Mesenchymal stem cell (in vitro differentiated cells and primary cell): ENCODE results near the gene C2. TPM values are rescaled to one million over a fixed set of nuclear protein-coding genes. Genes with fewer than 3 reads are reported as not detected.

Source experiments
- DNase-seq: peaks from one replicate; pipeline ENCODE4 v3.0.0-alpha.2; 2013
- H2AFZ ChIP-seq: one replicate; pipeline ENCODE4 v1.6.1; 2013; ENCODE audit warnings: low read depth, mild to moderate bottlenecking, control low read depth, inconsistent platforms, low read length, moderate library complexity
- H2AK5ac ChIP-seq: 2 replicates; pipeline ENCODE4 v1.6.1; 2013; ENCODE audit warnings: low read length, moderate library complexity, mild to moderate bottlenecking, inconsistent platforms; ENCODE audit not compliant: severe bottlenecking
- H2BK120ac ChIP-seq: one replicate; pipeline ENCODE4 v1.6.1; 2013; ENCODE audit warnings: low read depth, mild to moderate bottlenecking, inconsistent platforms, low read length, moderate library complexity
- H2BK12ac ChIP-seq, 2 experiments: one replicate each; pipeline ENCODE4 v1.6.1; 2013; ENCODE audit warnings: inconsistent platforms in 2 of 2, low read length in 2 of 2, mild to moderate bottlenecking in 2 of 2, moderate library complexity in 2 of 2, control low read depth in 1 of 2
- H2BK15ac ChIP-seq: one replicate; pipeline ENCODE4 v1.6.1; 2013; ENCODE audit warnings: mild to moderate bottlenecking, low read depth, inconsistent platforms; ENCODE audit not compliant: poor library complexity, severe bottlenecking
- H2BK5ac ChIP-seq: 2 replicates; pipeline ENCODE4 v1.6.1; 2013; ENCODE audit warnings: low read depth, mild to moderate bottlenecking, low read length, control low read depth, inconsistent platforms; ENCODE audit not compliant: poor library complexity, severe bottlenecking
- H3K14ac ChIP-seq, 2 experiments: one replicate each; pipeline ENCODE4 v1.6.1; 2013; ENCODE audit warnings: inconsistent platforms in 2 of 2, low read length in 2 of 2, control low read depth in 1 of 2, mild to moderate bottlenecking in 1 of 2, moderate library complexity in 1 of 2
- H3K18ac ChIP-seq, 2 experiments: one replicate each; pipeline ENCODE4 v1.6.1; 2013; ENCODE audit warnings: inconsistent platforms in 2 of 2, low read length in 2 of 2, control low read depth in 1 of 2, low read depth in 1 of 2, mild to moderate bottlenecking in 1 of 2
- H3K23ac ChIP-seq, 2 experiments: one replicate each; pipeline ENCODE4 v1.6.1; 2013; ENCODE audit warnings: inconsistent platforms in 2 of 2, low read length in 2 of 2, mild to moderate bottlenecking in 2 of 2, moderate library complexity in 2 of 2, control low read depth in 1 of 2
- H3K27ac ChIP-seq: 2 replicates; pipeline ENCODE4 v1.5.1; 2013; ENCODE audit warnings: mild to moderate bottlenecking, moderate library complexity, low read length, control low read depth, inconsistent platforms; ENCODE audit not compliant: poor library complexity, severe bottlenecking
- H3K27me3 ChIP-seq, 2 experiments: 2 replicates each; pipeline versions ENCODE4 v1.6.1 to v1.7.0; 2013; ENCODE audit warnings: low read length in 2 of 2, mild to moderate bottlenecking in 2 of 2, moderate library complexity in 2 of 2, control low read depth in 1 of 2, inconsistent platforms in 1 of 2; ENCODE audit not compliant: control insufficient read depth in 1 of 2, insufficient read depth in 1 of 2
- H3K36me3 ChIP-seq, 2 experiments: 2 replicates each; pipeline versions ENCODE4 v1.6.1 to v1.7.0; 2013; ENCODE audit warnings: low read length in 2 of 2, control low read depth in 1 of 2, inconsistent platforms in 1 of 2, low read depth in 1 of 2, mild to moderate bottlenecking in 1 of 2; ENCODE audit not compliant: insufficient read depth in 2 of 2, control insufficient read depth in 1 of 2
- H3K4ac ChIP-seq, 2 experiments: one replicate each; pipeline ENCODE4 v1.6.1; 2013; ENCODE audit warnings: inconsistent platforms in 2 of 2, low read length in 2 of 2, mild to moderate bottlenecking in 2 of 2, moderate library complexity in 2 of 2, control low read depth in 1 of 2, low read depth in 1 of 2
- H3K4me1 ChIP-seq: 2 replicates; pipeline ENCODE4 v1.6.1; 2013; ENCODE audit warnings: low read depth, low read length, control low read depth; ENCODE audit not compliant: control insufficient read depth, insufficient read depth
- H3K4me2 ChIP-seq: 2 replicates; pipeline ENCODE4 v1.6.1; 2013; ENCODE audit warnings: low read length, mild to moderate bottlenecking, inconsistent platforms; ENCODE audit not compliant: poor library complexity, severe bottlenecking
- H3K4me3 ChIP-seq, 2 experiments: 2 replicates each; pipeline versions ENCODE4 v1.5.1 to v1.7.0; 2013; ENCODE audit warnings: low read length in 2 of 2, mild to moderate bottlenecking in 2 of 2, control low read depth in 1 of 2, low read depth in 1 of 2; ENCODE audit not compliant: insufficient read depth in 1 of 2
- H3K79me1 ChIP-seq: replicated peaks from 2 replicates; pipeline ENCODE4 v1.6.1; 2013; ENCODE audit warnings: mild to moderate bottlenecking, control low read depth, low read length, inconsistent platforms; ENCODE audit not compliant: poor library complexity, severe bottlenecking
- H3K9ac ChIP-seq: 2 replicates; pipeline ENCODE4 v1.7.0; 2013; ENCODE audit warnings: mild to moderate bottlenecking, low read length, moderate library complexity
- H3K9me3 ChIP-seq: 2 replicates; pipeline ENCODE4 v1.7.0; 2013; ENCODE audit warnings: mild to moderate bottlenecking, low read length; ENCODE audit not compliant: control insufficient read depth
- H4K8ac ChIP-seq: one replicate; pipeline ENCODE4 v1.6.1; 2013; ENCODE audit warnings: inconsistent platforms, mild to moderate bottlenecking, low read length, moderate library complexity
- H4K91ac ChIP-seq: one replicate; pipeline ENCODE4 v1.6.1; 2013; ENCODE audit warnings: mild to moderate bottlenecking, low read length, inconsistent platforms
- WGBS: methylation state at CpG from one replicate; pipeline ENCODE4 v1.1.7; 2013; ENCODE audit warnings: mixed read lengths; 5-methylcytosine and 5-hydroxymethylcytosine counted together
- polyA plus RNA-seq, 2 experiments: library from polyadenylated mRNA; stranded (reverse); fragments of 200-250 nt; gene quantifications; one replicate each; pipeline ENCODE4 v1.2.3, GENCODE V29; 2013

The C2 gene
- polyA plus RNA-seq (2013, experiment 1 of 2), result 1.1 TPM
- 1.3 TPM for polyA plus RNA-seq (2013, experiment 2 of 2)

- Histone ChIP-seq H3K9me3 (no peaks in the 10 kb centered on the region), H2AFZ (no peak within 1 kb of the TSS), H3K4ac (no peak within 1 kb of the TSS), H2BK120ac (no peak within 1 kb of the TSS), H3K4me1 (peaks cover 1% of the 10 kb centered on the region), H3K4me3 (peak within 1 kb of the TSS in 1 of 2 experiments; percentile 80), H3K27me3 (peaks cover 0 to 15% of the 10 kb centered on the region in 2 experiments), H3K79me1 (no peaks in the 10 kb centered on the region), H3K4me2 (no peak within 1 kb of the TSS), H2BK12ac (no peak within 1 kb of the TSS), H3K9ac (peak within 1 kb of the TSS; percentile 85), H3K23ac (no peak within 1 kb of the TSS), H3K27ac (no peak within 1 kb of the TSS), H4K91ac (no peak within 1 kb of the TSS), H4K8ac (no peak within 1 kb of the TSS), H3K14ac (no peak within 1 kb of the TSS), H3K36me3 (no peaks in the 10 kb centered on the region), H2BK15ac (no peak within 1 kb of the TSS), H3K18ac (no peak within 1 kb of the TSS), H2AK5ac (no peak within 1 kb of the TSS), H2BK5ac (no peak within 1 kb of the TSS)
- no peak for DNase-seq
- WGBS, result 74% methylated on average over 10 of the region's 11 CpGs
These were observed at the start of gene C2 for GRCh38 chr6:31927242-31927862. TSS of gene C2 (plus strand) at chr6:31927717. CDS start at chr6:31927753, 36 bp downstream.

DNA sequence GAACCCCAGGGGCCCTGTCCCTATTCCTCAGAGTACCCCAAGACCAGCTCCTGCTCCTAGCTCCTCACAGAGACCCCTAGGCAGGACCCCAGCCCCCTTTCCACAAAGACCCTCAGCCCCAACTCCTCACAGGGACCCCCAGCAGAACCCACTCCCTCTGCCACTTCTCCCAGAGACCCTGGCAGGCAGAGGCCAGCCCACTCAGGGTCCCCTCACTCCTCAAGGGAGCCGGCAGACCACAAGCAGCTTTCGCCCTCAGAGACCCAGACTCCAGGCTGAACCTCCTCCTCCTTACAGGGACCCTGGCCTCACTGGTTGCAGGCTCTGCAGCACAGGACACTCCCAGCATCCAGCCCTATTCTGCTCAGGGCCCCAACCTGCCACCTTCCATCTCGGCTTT lies 49.3 kb upstream of the C2 start:
- no peak overlapping the region for H2BK12ac ChIP-seq
- no peak overlapping the region for H2BK120ac ChIP-seq
- peaks cover 9% of the 10 kb centered on the region for H3K4me1 ChIP-seq
- H3K23ac ChIP-seq, result no peak overlapping the region
- no peak overlapping the region for H3K14ac ChIP-seq
- no peak overlapping the region for H3K9ac ChIP-seq
- H3K4me2 ChIP-seq, result no peak overlapping the region
- no peak overlapping the region for H3K4ac ChIP-seq
- no peak overlapping the region for H3K4me3 ChIP-seq
- no peak for DNase-seq
- no peak overlapping the region for H3K27ac ChIP-seq
- H3K79me1 ChIP-seq, result no peaks in the 10 kb centered on the region
- H3K9me3 ChIP-seq, result no peaks in the 10 kb centered on the region
- H3K36me3 ChIP-seq, result peaks cover 36 to 40% of the 10 kb centered on the region in 2 experiments
- H2AFZ ChIP-seq, result peak overlapping the region; percentile 8
- WGBS, result 91% methylated on average over 3 of the region's 3 CpGs
- H4K91ac ChIP-seq, result no peak overlapping the region
- H3K18ac ChIP-seq, result no peak overlapping the region
- H2BK5ac ChIP-seq, result no peak overlapping the region
- H2AK5ac ChIP-seq, result no peak overlapping the region
- H2BK15ac ChIP-seq, result no peak overlapping the region
- no peaks in the 10 kb centered on the region for H3K27me3 ChIP-seq
- H4K8ac ChIP-seq, result no peak overlapping the region

GRCh38 chr6:31878726-31879125 lies 48.8 kb upstream of the C2 start, which contains the start of gene SLC44A4:
TSS of gene SLC44A4 (minus strand) at chr6:31878997. CDS start at chr6:31878980, 17 bp downstream.
- Histone ChIP-seq H3K4ac (no peak within 1 kb of the TSS), H3K9me3 (no peaks in the 10 kb centered on the region), H3K23ac (no peak within 1 kb of the TSS), H3K27ac (no peak within 1 kb of the TSS), H4K8ac (peak within 1 kb of the TSS; percentile 30), H3K27me3 (no peaks in the 10 kb centered on the region), H3K4me3 (no peak within 1 kb of the TSS), H4K91ac (no peak within 1 kb of the TSS), H3K36me3 (peaks cover 42 to 45% of the 10 kb centered on the region in 2 experiments), H2BK12ac (no peak within 1 kb of the TSS), H2AFZ (peak within 1 kb of the TSS; percentile 8), H3K9ac (no peak within 1 kb of the TSS), H3K14ac (no peak within 1 kb of the TSS), H3K4me1 (peaks cover 9% of the 10 kb centered on the region), H3K18ac (no peak within 1 kb of the TSS), H2BK120ac (no peak within 1 kb of the TSS), H3K4me2 (no peak within 1 kb of the TSS), H3K79me1 (no peaks in the 10 kb centered on the region), H2BK15ac (peak within 1 kb of the TSS; percentile 8), H2BK5ac (no peak within 1 kb of the TSS), H2AK5ac (no peak within 1 kb of the TSS)
- WGBS, result 60% methylated on average over 18 of the region's 18 CpGs
- DNase-seq, result no peak

GRCh38 chr6:31879143-31879542 lies 48.4 kb upstream of the C2 start:
- H3K18ac ChIP-seq, result no peak overlapping the region
- no peak overlapping the region for H3K4me3 ChIP-seq
- no peak overlapping the region for H2AK5ac ChIP-seq
- no peak overlapping the region for H3K14ac ChIP-seq
- peak overlapping the region; percentile 8 for H2BK15ac ChIP-seq
- no peaks in the 10 kb centered on the region for H3K27me3 ChIP-seq
- H3K9me3 ChIP-seq, result no peaks in the 10 kb centered on the region
- H3K79me1 ChIP-seq, result no peaks in the 10 kb centered on the region
- peaks cover 9% of the 10 kb centered on the region for H3K4me1 ChIP-seq
- no peak overlapping the region for H3K4ac ChIP-seq
- no peak overlapping the region for H3K23ac ChIP-seq
- H2BK5ac ChIP-seq, result no peak overlapping the region
- H3K36me3 ChIP-seq, result peaks cover 45 to 49% of the 10 kb centered on the region in 2 experiments
- no peak overlapping the region for H3K27ac ChIP-seq
- no peak overlapping the region for H2BK120ac ChIP-seq
- no peak overlapping the region for H3K9ac ChIP-seq
- H3K4me2 ChIP-seq, result no peak overlapping the region
- no peak for DNase-seq
- H4K8ac ChIP-seq, result no peak overlapping the region
- no peak overlapping the region for H2BK12ac ChIP-seq
- H4K91ac ChIP-seq, result no peak overlapping the region
- H2AFZ ChIP-seq, result no peak overlapping the region
- WGBS, result 96% methylated on average over 13 of the region's 13 CpGs
